ENCODE data around the gene STK33.
A peak's percentile ranks its signal among the peaks of the same experiment; 100 is the strongest.

The STK33 gene

DNA sequence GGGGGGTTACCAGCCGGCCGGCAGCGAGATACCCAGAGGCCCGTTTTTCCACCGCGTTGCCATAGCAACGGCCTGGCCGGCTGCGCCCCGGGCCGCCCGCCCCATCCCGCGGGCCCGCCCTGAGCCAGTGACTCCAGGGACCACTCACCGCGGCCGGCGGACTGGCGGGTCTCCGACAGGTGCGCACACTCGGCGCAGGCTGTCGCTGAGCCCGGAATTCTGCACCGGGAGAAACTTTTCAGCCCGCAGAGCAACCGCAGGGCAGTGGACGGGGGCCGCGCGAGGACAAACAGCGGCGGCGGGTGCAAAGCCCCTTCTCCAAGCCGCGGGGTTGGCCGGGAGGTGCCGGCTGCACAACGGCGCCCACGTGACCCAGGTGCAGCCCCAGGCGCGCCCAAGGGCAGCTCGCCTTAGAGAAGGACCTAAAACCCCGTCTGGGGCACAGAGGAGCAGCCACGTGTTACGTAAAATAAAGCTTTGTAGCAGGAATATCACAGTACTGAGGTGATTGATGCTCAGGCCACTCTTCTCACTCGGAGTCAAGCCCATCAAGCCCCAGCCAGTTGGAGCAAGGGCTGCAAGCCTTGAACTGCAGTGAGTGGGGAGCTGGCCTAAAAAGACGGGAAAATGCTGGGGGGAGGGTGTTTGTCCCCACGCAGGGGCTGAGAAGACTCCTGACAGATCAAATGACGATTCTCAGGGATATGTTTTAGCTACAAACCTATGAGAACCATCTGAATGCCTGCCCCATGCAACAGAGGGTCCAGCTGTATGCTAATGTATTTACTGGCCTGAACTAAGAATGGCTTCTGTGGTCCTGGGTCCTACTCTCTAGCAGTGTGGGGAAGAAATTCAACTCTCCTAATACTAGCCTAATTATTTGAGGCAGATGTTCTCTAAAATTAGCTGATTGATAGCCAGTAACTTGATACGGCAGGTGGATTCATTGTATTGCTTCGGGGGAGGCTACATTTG lies at the start of gene STK33:
STK33 (minus strand) TSS at position 294 of the 975 bp plus-strand sequence. CDS start 119,323 bp downstream, outside the sequence.
- DNase-seq = peak in 1 of 2 experiments; percentile 15

GRCh38 chr11:8642196-8642841 lies 48.3 kb upstream of the STK33 start:
- DNase-seq = no peak

- DNase-seq = no peak
Observed at GRCh38 chr11:8641332-8641731, 47.3 kb upstream of the STK33 start.

GRCh38 chr11:8640267-8640906 lies 46.4 kb upstream of the STK33 start:
- DNase-seq = no peak

DNA sequence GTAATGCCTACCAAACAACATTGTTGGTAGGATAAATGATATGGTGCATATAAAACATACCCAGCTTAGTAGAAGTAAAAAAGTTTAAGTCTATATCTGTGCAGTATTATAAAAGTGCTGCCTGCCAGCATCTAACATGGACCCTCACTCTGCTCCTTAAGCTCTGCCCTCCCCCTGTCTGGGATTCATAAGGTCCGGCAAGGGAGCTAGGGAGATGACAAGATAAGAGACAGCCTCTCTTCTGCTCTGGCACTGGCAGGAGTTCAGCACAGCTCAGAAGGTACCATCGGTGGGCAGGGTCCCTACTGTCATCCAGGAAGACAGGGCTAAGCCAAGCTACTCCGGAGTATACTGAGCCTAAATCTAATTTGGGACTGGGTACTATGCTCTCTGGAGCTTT lies 45.6 kb upstream of the STK33 start:
- DNase-seq = no peak

DNA sequence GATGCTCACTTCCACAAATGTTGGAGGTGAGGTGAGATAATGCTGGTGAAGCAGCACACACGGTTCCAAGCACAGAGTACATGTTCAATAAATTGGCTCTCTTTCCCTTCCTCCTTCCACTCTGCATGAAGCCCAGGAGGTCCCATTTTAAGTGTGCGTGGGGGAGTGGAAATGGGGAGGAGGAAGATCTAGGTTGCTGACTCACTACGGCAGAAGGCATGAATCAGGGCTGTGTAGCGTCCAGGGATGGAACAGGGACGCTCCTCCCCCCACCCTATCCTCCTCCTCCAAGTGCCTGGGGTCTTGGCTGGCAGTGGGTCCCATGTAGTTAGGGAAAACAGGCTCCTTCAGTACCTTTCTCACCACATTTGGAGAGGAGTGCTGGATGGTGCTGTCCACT lies 44.3 kb upstream of the STK33 start:
- no peak for DNase-seq

DNA sequence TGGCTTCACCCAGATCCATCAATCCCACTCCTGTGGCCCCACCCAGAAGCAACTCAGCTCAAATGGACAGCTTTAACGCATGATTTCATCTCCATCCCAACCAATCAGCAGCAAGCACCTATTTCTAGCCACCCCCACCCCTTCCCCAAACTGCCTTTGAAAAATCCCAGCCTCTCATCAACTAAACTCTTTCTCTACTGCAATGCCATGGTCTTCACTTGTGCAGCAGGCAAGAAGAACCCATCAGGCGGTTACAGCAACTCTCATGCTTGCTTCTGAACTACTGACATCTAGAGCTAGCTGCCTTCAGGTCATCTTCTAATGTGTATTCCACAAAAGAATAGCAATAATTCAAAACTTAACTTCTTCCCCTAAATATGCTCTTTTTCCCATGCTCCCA lies 42.1 kb upstream of the STK33 start:
- DNase-seq = no peak

- DNase-seq = no peak
Observed at GRCh38 chr11:8634498-8634897, 40.5 kb upstream of the STK33 start.

DNA sequence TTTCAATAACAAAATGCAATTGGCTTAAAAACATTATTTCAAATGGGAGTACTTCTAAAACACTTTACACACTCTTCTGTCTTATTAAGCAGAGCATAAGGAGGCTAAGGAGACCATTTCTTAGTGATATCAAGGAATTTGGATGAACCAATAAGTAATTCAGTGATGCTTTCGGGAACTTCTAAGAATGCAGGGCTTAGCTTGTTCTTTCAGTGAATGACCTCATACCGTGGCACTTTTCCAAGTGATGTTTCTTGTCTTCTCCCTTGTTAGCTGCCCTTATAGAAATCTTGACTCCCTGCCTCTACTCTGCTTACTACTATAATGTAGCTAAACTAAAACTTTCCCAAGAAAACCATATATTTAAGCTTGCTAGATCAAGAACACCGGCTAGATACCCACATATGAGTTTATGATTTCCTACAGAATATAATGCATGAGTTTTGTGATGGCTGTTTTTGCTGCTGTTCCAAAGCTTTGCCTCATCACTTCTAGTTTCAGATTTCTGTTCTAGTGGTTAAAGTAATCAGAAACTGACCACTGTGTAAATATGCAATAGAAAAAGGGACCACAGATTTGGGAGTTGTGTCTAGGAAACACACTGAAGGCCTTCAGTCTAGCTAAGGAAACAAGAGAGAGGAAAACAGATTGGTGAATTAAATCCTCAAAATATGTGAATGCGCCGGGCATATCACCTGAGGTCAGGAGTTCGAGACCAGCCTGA lies 37.5 kb upstream of the STK33 start:
- no peak for DNase-seq

GRCh38 chr11:8624698-8625097 lies 30.7 kb upstream of the STK33 start:
- no peak for DNase-seq

DNA sequence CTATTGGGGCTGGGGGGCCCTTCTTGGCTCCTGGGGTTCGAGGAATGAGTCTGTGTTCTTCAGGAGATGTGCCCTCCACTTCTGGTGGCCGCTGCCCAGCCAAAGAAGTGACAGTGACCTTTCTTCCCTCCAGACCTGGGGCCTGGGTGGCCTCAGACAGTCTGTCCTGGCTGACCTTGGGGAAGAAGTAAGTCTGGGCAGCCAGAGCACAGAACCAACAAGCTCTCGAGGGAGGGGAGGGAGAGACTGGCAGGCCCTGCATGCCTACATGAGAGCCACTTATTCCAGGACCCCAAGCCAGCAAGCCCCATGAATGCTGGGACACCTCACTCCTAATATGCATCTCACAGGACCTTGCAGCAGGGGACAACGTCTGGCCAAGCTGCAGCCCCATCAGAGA lies 27.1 kb upstream of the STK33 start:
- DNase-seq = no peak

DNA sequence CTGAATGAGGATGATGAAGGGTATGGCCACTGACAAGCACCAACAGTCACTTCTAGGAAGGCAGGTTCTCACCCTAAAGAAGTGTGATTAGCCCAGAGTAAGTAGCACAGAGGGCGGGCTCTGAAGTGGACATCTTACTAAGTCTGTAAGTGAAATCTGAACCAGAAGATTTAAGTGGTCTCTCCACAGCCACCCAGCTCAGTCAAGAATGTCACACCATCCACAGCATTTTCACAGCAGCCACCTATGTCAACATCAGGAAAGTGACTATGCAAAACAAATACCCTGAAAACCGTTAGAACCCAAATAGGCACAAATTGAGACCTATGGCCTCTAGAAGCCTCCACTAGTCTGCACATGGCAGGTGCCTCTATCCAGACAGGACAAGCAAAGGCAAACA lies 23.0 kb upstream of the STK33 start:
- no peak for DNase-seq

GRCh38 chr11:8615291-8616032 lies 21.4 kb upstream of the STK33 start:
- no peak for DNase-seq

- DNase-seq = no peak
Observed at GRCh38 chr11:8614497-8614896, 20.5 kb upstream of the STK33 start.

GRCh38 chr11:8613036-8613435 lies 19.0 kb upstream of the STK33 start:
- DNase-seq = no peak

- no peak for DNase-seq
Observed at GRCh38 chr11:8612522-8612921, 18.5 kb upstream of the STK33 start.

DNA sequence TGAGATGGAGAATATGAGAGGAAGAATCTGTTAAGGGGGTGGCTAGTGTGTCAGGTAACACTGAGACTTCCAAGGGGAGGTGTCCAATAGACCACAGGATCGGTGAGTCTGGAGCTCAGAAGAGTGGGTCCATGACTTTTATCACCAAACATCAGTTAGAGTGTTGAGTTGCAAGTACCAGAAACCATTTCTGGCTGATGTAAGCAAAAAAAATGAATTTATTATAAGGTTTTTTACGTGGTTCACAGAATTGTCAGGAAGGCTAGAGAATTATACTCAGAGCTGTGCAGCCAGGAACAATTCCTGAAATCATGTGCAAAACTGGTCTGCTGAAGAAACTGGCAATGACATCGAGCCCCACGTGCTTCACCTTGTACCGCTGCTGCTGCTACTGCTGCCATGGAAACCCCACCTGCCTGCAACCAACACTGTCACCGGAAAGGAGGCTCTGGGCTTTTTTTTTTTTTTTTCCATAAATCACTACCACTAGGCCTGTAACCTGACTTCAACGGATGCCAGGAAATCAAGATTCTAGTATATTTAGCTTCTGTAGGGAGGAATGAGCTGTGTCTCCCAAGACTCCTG lies 16.6 kb upstream of the STK33 start:
- DNase-seq = no peak

DNA sequence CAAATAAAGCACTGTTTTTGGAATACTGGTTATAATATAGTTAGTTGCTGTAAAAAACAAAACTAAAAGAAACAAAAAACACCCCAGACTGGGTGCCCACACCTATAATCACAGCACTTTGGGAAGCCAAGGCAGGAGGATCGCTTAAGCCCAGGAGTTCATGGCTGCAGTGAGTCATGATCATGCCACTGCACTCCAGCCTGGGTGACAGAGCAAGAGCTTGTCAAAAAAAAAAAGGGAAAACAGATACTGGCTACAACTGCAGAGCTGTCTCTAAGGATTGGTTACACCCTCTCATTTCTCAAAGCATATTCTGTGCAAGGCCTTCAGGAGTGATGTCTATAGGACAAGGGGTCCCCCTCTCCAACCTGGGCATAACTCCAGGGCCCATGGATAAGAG lies 14.6 kb upstream of the STK33 start:
- DNase-seq = no peak

DNA sequence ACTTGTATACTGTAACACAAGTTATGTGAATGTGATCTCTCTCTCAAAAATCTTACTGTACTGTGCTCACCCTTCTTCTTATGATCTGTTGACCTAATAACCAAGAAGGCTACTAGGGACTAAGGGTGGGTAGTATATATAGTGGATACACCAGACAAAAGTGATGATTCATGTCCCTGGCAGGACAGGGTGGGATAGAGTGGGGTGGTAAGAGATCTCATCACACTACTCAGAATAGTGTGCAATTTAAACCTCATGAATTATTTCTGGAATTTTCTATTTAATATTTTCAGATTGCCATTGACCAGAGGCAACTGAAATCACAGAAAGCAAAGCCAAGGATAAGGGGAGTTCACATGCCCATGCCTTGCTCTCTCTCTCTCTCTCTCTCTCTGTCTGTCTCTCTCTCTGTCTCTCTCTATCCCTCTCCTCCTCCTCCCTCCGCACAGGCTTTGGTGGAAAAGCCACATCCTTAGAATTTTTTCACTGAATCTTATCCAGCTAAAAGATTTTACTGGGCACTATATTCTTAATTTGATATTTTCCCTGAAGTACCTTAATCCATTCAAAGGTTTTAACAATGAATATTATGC lies 12.0 kb upstream of the STK33 start:
- DNase-seq = no peak

DNA sequence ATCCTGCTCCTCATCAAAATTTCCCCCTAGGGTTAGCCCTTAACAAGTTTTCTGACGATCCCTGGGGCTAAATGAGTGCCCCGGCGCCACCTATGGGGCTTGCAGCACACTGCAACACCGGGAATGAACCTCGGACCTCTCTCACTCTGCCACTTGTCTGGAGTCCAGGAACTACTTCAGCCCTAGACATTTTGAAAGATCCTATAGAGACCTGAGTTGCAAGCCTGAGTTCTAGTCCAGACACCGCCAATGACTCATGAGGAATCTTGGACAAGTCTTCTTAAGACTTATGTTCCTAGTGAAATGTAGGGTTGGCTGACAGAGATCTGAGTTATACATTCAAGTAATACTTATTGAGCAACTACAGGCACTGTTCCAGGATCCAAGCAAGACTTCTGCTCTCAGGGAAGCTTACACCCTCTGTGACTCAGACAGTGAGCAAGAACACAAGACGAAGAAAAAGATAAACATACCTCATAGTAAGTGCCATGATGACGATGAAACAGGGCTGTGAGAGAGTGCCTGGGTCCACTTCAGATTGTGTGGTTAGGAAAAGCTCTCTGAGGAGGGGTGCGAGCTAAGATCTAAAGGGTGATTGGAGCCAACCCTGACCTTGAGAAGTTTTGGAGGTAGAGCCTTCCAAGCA lies 10.2 kb upstream of the STK33 start:
- DNase-seq = no peak

DNA sequence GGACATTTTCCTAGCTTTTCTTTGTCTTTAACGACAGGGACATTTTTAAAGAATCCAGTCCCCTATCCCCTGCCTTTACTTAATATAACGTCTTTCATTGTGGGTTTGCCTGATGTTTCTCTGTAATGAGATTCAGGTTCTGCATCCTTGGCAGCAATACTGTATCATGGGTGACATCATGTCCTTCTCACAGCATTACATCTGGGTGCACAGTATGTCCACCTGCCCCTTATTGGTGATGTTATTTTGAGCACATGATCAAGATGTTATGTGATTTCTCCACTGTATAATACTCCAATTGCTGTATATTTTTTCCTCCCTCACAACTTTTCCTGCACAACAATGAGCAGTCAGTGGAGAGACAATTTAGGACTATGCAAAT lies 9.7 kb upstream of the STK33 start:
- DNase-seq = no peak

Data from cerebellar nuclear complex (tissue), 1 donor.